HepG2 (cell line): ENCODE results near the gene ZNF786. TPM values are rescaled to one million over a fixed set of nuclear protein-coding genes. Genes with fewer than 3 reads are reported as not detected.

ENCODE experiments used
- BCLAF1 ChIP-seq: fragments of 450-650 bp; IDR thresholded peaks from 2 replicates; pipeline ENCODE4 v1.6.1; 2017; ENCODE audit warnings: mild to moderate bottlenecking
- CENPT ChIP-seq: sonication (generic); formaldehyde crosslinking; IDR thresholded peaks from 2 replicates; pipeline ENCODE4 v1.8.0; 2022; ENCODE audit warnings: low read depth, mild to moderate bottlenecking, moderate library complexity, missing genetic modification reagents
- DPF2 ChIP-seq: sonication (generic); formaldehyde crosslinking; IDR thresholded peaks from 2 replicates; pipeline ENCODE4 v1.4.0; 2020; ENCODE audit warnings: mild to moderate bottlenecking, low read depth, missing genetic modification reagents, borderline replicate concordance
- DR1 ChIP-seq: sonication (generic); formaldehyde crosslinking; IDR thresholded peaks from 2 replicates; pipeline ENCODE4 v1.8.0; 2021; ENCODE audit warnings: mild to moderate bottlenecking, missing genetic modification reagents, inconsistent platforms
- FOXC1 ChIP-seq: sonication (generic); formaldehyde crosslinking; IDR thresholded peaks from 2 replicates; pipeline ENCODE4 v1.8.0; 2022; ENCODE audit warnings: mild to moderate bottlenecking, missing genetic modification reagents, borderline replicate concordance
- PHF8 ChIP-seq: sonication (generic); formaldehyde crosslinking; IDR thresholded peaks from 2 replicates; pipeline ENCODE4 v1.5.0; 2020; ENCODE audit warnings: missing genetic modification reagents
- PRDM15 ChIP-seq: sonication (generic); formaldehyde crosslinking; IDR thresholded peaks from 2 replicates; pipeline ENCODE4 v1.4.0; 2020; ENCODE audit warnings: missing genetic modification reagents
- RARA ChIP-seq: IDR thresholded peaks from 2 replicates; pipeline ENCODE4 v1.6.1; 2016; ENCODE audit warnings: missing genetic modification reagents, missing compliant biosample characterization
- SALL2 ChIP-seq: sonication (generic); formaldehyde crosslinking; IDR thresholded peaks from 2 replicates; pipeline ENCODE4 v1.8.1; 2023; ENCODE audit warnings: mild to moderate bottlenecking, missing genetic modification reagents, inconsistent platforms
- SP4 ChIP-seq: sonication (generic); formaldehyde crosslinking; IDR thresholded peaks from 2 replicates; pipeline ENCODE4 v1.8.1; 2023; ENCODE audit warnings: mild to moderate bottlenecking, missing genetic modification reagents
- STAG1 ChIP-seq: sonication (generic); formaldehyde crosslinking; IDR thresholded peaks from 2 replicates; pipeline ENCODE4 v1.4.0; 2020; ENCODE audit warnings: missing genetic modification reagents
- TAF1 ChIP-seq: sonication (generic); formaldehyde crosslinking; IDR thresholded peaks from 2 replicates; pipeline ENCODE4 v1.4.0; 2020; ENCODE audit warnings: missing genetic modification reagents
- TFDP1 ChIP-seq: IDR thresholded peaks from 2 replicates; pipeline ENCODE4 v1.6.1; 2016; ENCODE audit warnings: missing compliant biosample characterization, missing genetic modification reagents, borderline replicate concordance
- ZMAT3 ChIP-seq: sonication (generic); formaldehyde crosslinking; conservative IDR thresholded peaks from 2 replicates; pipeline ENCODE4 v1.7.0; 2021; ENCODE audit warnings: missing genetic modification reagents
- ZNF251 ChIP-seq: sonication (generic); formaldehyde crosslinking; IDR thresholded peaks from 2 replicates; pipeline ENCODE4 v1.9.0; 2021; ENCODE audit warnings: mild to moderate bottlenecking, missing genetic modification reagents
- ZNF263 ChIP-seq: sonication (generic); formaldehyde crosslinking; IDR thresholded peaks from 2 replicates; pipeline ENCODE4 v1.4.0; 2020; ENCODE audit warnings: missing genetic modification reagents
- ZNF33B ChIP-seq: sonication (generic); formaldehyde crosslinking; IDR thresholded peaks from 2 replicates; pipeline ENCODE4 v1.5.1; 2020; ENCODE audit warnings: mild to moderate bottlenecking, missing genetic modification reagents
- ZNF350 ChIP-seq: sonication (generic); formaldehyde crosslinking; IDR thresholded peaks from 2 replicates; pipeline ENCODE4 v1.4.0; 2020; ENCODE audit warnings: mild to moderate bottlenecking, low read depth, missing genetic modification reagents, borderline replicate concordance
- ZNF567 ChIP-seq: sonication (generic); formaldehyde crosslinking; IDR thresholded peaks from 2 replicates; pipeline ENCODE4 v1.8.1; 2023; ENCODE audit warnings: mild to moderate bottlenecking, missing genetic modification reagents, borderline replicate concordance
- ZNF670 ChIP-seq: sonication (generic); formaldehyde crosslinking; IDR thresholded peaks from 2 replicates; pipeline ENCODE4 v1.8.0; 2022; ENCODE audit warnings: mild to moderate bottlenecking, missing genetic modification reagents, borderline replicate concordance
- ZNF879 ChIP-seq: sonication (generic); formaldehyde crosslinking; IDR thresholded peaks from 2 replicates; pipeline ENCODE4 v1.8.1; 2023; ENCODE audit warnings: missing genetic modification reagents
- ZSCAN22 ChIP-seq: sonication (generic); formaldehyde crosslinking; IDR thresholded peaks from 2 replicates; pipeline ENCODE4 v1.4.0; 2020; ENCODE audit warnings: mild to moderate bottlenecking, missing genetic modification reagents
- polyA plus RNA-seq, 8 experiments: library from polyadenylated mRNA; depleted of rRNA in 3 of 8; stranded (reverse) in 7 of 8; unstranded in 1 of 8; fragments of >200 nt; fragmentation: Illumina TruSeq in 4 of 8; extraction: Trizol in 4 of 8; gene quantifications; 2 replicates each; pipeline versions ENCODE4 v1.2.1 to v1.2.3, GENCODE V29; 2011 to 2016; ENCODE audit warnings: low read depth in 4 of 8, missing spikeins in 1 of 8, mixed read lengths in 1 of 8; ENCODE audit not compliant: insufficient read depth in 1 of 8
- total RNA-seq, 5 experiments: library from RNA; depleted of rRNA; stranded (reverse); fragments of >200 nt; fragmentation: Illumina TruSeq; extraction: Trizol; gene quantifications; 2 replicates each; pipeline ENCODE4 v1.2.3, GENCODE V29; 2016; ENCODE audit warnings: low read depth in 1 of 5

The ZNF786 gene
- total and polyA plus RNA-seq, 2 of the 13 experiments (the other 11 are each of a cell fraction or from before 2014, with no cell fraction given): 2.0 to 4.0 TPM

GRCh38 chr7:149090397-149091195, at the start of gene ZNF786 (continued):
- TF ChIP-seq CENPT (CRISPR knock-in tag) (0 out of 2 replicates have a peak, but pooled peaks have one; percentile 19), STAG1 (CRISPR knock-in tag) (peak; percentile 67), DPF2 (CRISPR knock-in tag) (no peak), ZSCAN22 (CRISPR knock-in tag) (no peak), SP4 (peak; percentile 53; the same call in 1 of the 2 replicates), TFDP1 (CRISPR knock-in tag) (peak; percentile 64), DR1 (CRISPR knock-in tag) (peak; percentile 72), ZMAT3 (peak; percentile 96), TAF1 (peak; percentile 86), ZNF251 (CRISPR knock-in tag) (no peak), RARA (no peak), ZNF350 (CRISPR knock-in tag) (peak; percentile 86; the same call in 1 of the 2 replicates), PHF8 (CRISPR knock-in tag) (peak; percentile 97), ZNF263 (CRISPR knock-in tag) (peak; percentile 75), PRDM15 (CRISPR knock-in tag) (0 out of 2 replicates have a peak, but pooled peaks have one; percentile 32), ZNF33B (CRISPR knock-in tag) (peak; percentile 90; the same call in 1 of the 2 replicates), FOXC1 (CRISPR knock-in tag) (peak; percentile 85), ZNF879 (CRISPR knock-in tag) (peak; percentile 96), ZNF567 (CRISPR knock-in tag) (peak; percentile 66; the same call in 1 of the 2 replicates), BCLAF1 (no peak), SALL2 (CRISPR knock-in tag) (peak; percentile 78; the same call in 1 of the 2 replicates), ZNF670 (0 out of 2 replicates have a peak, but pooled peaks have one; percentile 54)
